Kidney (tissue), 14 donors: ENCODE measurements around the gene PLEKHA4. TPM values are rescaled to one million over a fixed set of nuclear protein-coding genes. Genes with fewer than 3 reads are reported as not detected.

Source experiments
- DNase-seq, 5 donors: peaks; one replicate each; pipeline ENCODE4 v3.0.0-alpha.2; 2013 to 2020
- FAIRE-seq: peaks from 2 replicates; lab custom pipeline; 2012; peaks lifted over from hg19 to GRCh38; lab: Jason Lieb, UNC
- H3K27ac ChIP-seq, 2 donors: one replicate each; pipeline ENCODE4 v1.7.0; 2013; ENCODE audit warnings: low read depth in 2 of 2, low read length in 2 of 2, inconsistent platforms in 1 of 2
- H3K27me3 ChIP-seq: one replicate; pipeline ENCODE4 v1.7.1; 2013; ENCODE audit warnings: low read length, inconsistent platforms; ENCODE audit not compliant: control insufficient read depth, insufficient read depth
- H3K36me3 ChIP-seq, 3 donors: one replicate each; pipeline versions ENCODE4 v1.7.0 to v1.7.1; 2013; ENCODE audit warnings: low read length in 3 of 3, control low read depth in 1 of 3, inconsistent platforms in 1 of 3; ENCODE audit not compliant: insufficient read depth in 3 of 3, control insufficient read depth in 2 of 3
- H3K4me1 ChIP-seq, 3 donors: one replicate each; pipeline versions ENCODE4 v1.7.0 to v1.7.1; 2013; ENCODE audit warnings: low read length in 3 of 3, inconsistent platforms in 1 of 3, low read depth in 1 of 3; ENCODE audit not compliant: control insufficient read depth in 2 of 3, insufficient read depth in 2 of 3
- H3K4me3 ChIP-seq, 3 donors: one replicate each; pipeline versions ENCODE4 v1.7.0 to v1.8.1; 2013; ENCODE audit warnings: low read length in 3 of 3, control low read depth in 1 of 3, inconsistent platforms in 1 of 3
- H3K9ac ChIP-seq, 3 donors: one replicate each; pipeline versions ENCODE4 v1.7.0 to v1.7.1; 2013; ENCODE audit warnings: low read length in 3 of 3, control low read depth in 1 of 3, inconsistent platforms in 1 of 3
- H3K9me3 ChIP-seq, 3 donors: one replicate each; pipeline versions ENCODE4 v1.7.0 to v1.7.1; 2013; ENCODE audit warnings: low read length in 3 of 3, control low read depth in 1 of 3, inconsistent platforms in 1 of 3; ENCODE audit not compliant: control insufficient read depth in 2 of 3, insufficient read depth in 1 of 3
- intact Hi-C: fragments of 100-400 bp; cut with DNase I; formaldehyde crosslinking; loops from one replicate; pipeline ENCODE4 v1.11.1; 2022
- polyA plus RNA-seq: library from polyadenylated mRNA; stranded (reverse); fragments of 350-450 nt; fragmentation: Illumina TruSeq; extraction: RNeasy Lipid Tissue Mini Kit (QIAGEN cat#74804); gene quantifications from one replicate; pipeline ENCODE4 v1.2.3, GENCODE V29; 2014; ENCODE audit warnings: low read depth, low replicate concordance; ENCODE audit not compliant: insufficient read depth
- total RNA-seq: library from RNA; stranded (reverse); fragmentation: NEBNext Ultra II Directional; extraction: Animal tissue kit (Norgen Biotek cat#: 25700); gene quantifications from one replicate; pipeline ENCODE4 v1.2.1, GENCODE V29; 2021
- TF ChIP-seq, protein P1 (sequence below): IDR thresholded peaks from 3 replicates; pipeline ENCODE4 v1.5.1; 2012; ENCODE audit warnings: mild to moderate bottlenecking, moderate library complexity, borderline replicate concordance; ENCODE audit not compliant: insufficient read depth; ENCODE audit errors: extremely low read depth
- donor health status: control.
- donor health status: control.
- donor health status: control.
- donor health status: control.
- donor health status: control.
- donor health status: DM: yes; HTN: yes; CAD: no.
- donor health status: Normal renal cell carcinoma (clear cell type).

Gene PLEKHA4
- total and polyA plus RNA-seq, 2 donors from 2014 or later: 22.9 to 79.1 TPM

DNA sequence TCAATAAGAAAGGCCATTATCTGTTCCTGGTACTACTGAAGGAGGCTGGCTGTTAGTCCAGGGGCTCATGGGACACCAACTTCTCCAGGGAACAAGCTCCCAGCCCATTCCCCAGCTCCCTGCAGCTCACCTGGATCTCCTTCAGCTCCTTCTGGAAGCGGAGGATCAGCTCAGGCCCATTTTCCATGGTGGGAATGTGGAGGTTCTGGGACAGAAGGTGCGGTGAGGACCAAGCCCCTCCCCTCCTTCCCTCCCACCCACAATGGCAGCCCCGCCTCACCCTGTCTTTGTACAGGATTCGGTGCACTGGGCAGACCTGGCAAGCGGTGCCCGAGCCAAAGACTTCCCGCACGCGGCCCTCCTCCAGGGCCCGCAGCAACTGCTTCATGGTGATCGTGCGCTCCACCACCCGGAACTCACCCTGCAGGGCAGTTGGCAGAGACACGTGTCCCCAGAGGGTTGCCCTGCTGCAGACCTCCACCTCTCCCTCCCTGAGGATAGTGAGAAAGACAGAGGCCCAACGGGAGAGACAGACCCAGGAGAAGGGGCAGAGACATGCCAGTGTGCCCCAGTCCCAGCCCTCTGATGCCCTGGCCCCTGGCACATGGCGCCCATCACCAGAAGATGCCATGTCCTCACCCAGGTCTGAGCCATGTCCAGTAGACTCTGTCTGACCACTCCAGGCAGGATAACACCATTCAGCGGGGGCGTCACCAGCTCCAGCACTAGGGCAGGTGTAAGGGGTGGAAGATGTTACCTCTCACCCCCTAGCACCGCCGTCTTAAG lies 71.9 kb downstream of the PLEKHA4 start:
- no peaks in the 10 kb centered on the region for H3K9me3 ChIP-seq
- H3K27me3 ChIP-seq: no peaks in the 10 kb centered on the region
- peak overlapping the region in 1 of 3 donors; percentile 63 for H3K9ac ChIP-seq
- FAIRE-seq (no peak), DNase-seq (peak in 2 of 5 donors; percentile 64 to 73)
- H3K27ac ChIP-seq: peak overlapping the region; percentile 76 to 92
- no peak overlapping the region for H3K4me3 ChIP-seq
- TF ChIP-seq, protein P1, sequence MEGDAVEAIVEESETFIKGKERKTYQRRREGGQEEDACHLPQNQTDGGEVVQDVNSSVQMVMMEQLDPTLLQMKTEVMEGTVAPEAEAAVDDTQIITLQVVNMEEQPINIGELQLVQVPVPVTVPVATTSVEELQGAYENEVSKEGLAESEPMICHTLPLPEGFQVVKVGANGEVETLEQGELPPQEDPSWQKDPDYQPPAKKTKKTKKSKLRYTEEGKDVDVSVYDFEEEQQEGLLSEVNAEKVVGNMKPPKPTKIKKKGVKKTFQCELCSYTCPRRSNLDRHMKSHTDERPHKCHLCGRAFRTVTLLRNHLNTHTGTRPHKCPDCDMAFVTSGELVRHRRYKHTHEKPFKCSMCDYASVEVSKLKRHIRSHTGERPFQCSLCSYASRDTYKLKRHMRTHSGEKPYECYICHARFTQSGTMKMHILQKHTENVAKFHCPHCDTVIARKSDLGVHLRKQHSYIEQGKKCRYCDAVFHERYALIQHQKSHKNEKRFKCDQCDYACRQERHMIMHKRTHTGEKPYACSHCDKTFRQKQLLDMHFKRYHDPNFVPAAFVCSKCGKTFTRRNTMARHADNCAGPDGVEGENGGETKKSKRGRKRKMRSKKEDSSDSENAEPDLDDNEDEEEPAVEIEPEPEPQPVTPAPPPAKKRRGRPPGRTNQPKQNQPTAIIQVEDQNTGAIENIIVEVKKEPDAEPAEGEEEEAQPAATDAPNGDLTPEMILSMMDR: no peak
- no peaks in the 10 kb centered on the region for H3K36me3 ChIP-seq
- intact Hi-C loops: loop anchor here (10.0 kb wide), 1 partner anchor 178 kb away; no protein-coding TSS in a partner anchor
- peaks cover 0 to 7% (median 5%) of the 10 kb centered on the region in 3 donors for H3K4me1 ChIP-seq

DNA sequence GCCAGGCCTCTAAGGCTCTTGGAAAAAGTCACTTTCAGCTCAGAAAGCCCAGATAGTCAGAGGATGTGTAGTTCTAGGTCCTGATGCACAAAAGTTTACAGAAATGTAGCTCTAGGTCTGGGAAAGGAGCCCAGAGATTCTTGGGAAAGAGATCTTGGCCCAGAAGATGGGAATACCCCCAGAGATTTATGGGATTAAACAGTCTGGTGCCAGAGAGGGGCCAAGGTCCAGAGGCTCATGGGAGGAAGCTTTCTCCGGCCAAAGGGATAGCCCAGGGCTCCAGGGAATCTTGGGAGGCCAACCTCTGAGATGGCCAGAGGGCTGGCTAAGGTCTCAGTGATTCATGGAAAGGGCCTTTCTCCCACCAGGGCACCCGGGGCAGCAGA lies 72.7 kb downstream of the PLEKHA4 start:
- DNase-seq (peak in 1 of 5 donors; percentile 88), FAIRE-seq (no peak)
- intact Hi-C loops: loop anchor here (10.0 kb wide), 1 partner anchor 179 kb away; no protein-coding TSS in a partner anchor
- H3K4me1 ChIP-seq: peaks cover 0 to 7% (median 5%) of the 10 kb centered on the region in 3 donors
- TF ChIP-seq, protein P1: no peak
- H3K9ac ChIP-seq: peak overlapping the region in 1 of 3 donors; percentile 63
- no peaks in the 10 kb centered on the region for H3K27me3 ChIP-seq
- no peaks in the 10 kb centered on the region for H3K36me3 ChIP-seq
- H3K27ac ChIP-seq: peak overlapping the region; percentile 76 to 92
- H3K9me3 ChIP-seq: no peaks in the 10 kb centered on the region
- peak overlapping the region in 2 of 3 donors; percentile 58 to 92 for H3K4me3 ChIP-seq

DNA sequence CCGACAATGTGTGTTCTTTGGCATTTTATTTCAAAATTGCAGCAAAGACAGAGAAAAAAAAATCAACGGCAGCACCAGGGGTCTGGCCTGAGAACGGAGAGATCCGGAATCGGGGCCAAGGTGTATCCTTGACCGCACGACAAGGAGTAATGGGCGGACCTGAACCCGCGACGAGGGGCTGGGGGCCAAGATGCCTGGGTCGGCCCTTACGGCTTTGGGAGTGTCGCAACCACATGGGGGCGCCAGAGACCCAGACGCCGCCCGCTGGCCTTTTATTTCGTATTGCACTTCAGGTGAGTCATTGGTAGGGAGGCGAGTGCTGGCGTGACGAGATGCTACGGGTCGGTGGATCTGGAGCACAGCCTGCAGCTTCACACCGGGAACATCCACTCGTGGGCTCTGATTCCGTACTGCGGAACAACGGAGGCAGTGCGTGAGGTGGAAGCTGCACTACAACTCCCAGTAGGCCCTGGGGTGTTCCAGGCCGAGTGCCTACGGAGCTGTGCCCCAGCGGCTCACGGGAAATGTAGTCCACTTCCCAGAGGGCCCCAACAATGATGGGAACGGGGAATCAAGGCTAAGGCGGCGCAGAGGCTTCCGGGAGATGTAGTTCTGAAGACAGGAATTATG lies 73.2 kb downstream of the PLEKHA4 start:
- Histone ChIP-seq H3K9ac (peak overlapping the region; percentile 63 to 90 (median 90)), H3K36me3 (no peaks in the 10 kb centered on the region), H3K27ac (peak overlapping the region; percentile 76 to 92), H3K27me3 (no peaks in the 10 kb centered on the region), H3K4me3 (peak overlapping the region; percentile 58 to 92 (median 89)), H3K4me1 (peaks cover 0 to 7% (median 5%) of the 10 kb centered on the region in 3 donors), H3K9me3 (no peaks in the 10 kb centered on the region)
- TF ChIP-seq, protein P1: peak; percentile 90
- intact Hi-C loops: loop anchor here (10.0 kb wide), 1 partner anchor 180 kb away; no protein-coding TSS in a partner anchor
- DNase-seq (peak; percentile 95 to 97 (median 96)), FAIRE-seq (peak; percentile 65)
